ENCODE data around the gene TGOLN2.
A peak's percentile ranks its signal among the peaks of the same experiment; 100 is the strongest.
"Not testable (repeated sequence)": the region's sequence is repeated elsewhere in the genome, so short reads cannot be mapped to it uniquely, and the experiment has no call there.

Gene TGOLN2

GRCh38 chr2:85334928-85335327, 7.1 kb upstream of the TGOLN2 start:
- DNase-seq: no peak

GRCh38 chr2:85333877-85334276, 6.1 kb upstream of the TGOLN2 start:
- DNase-seq: not testable (repeated sequence)

GRCh38 chr2:85330839-85331636, 3.2 kb upstream of the TGOLN2 start:
- DNase-seq: no peak

- not testable (repeated sequence) for DNase-seq
Measured at GRCh38 chr2:85329701-85330100, 1.9 kb upstream of the TGOLN2 start.

GRCh38 chr2:85329181-85329651, 1.4 kb upstream of the TGOLN2 start:
- no peak for DNase-seq

GRCh38 chr2:85327160-85327821, 498 bp downstream of the TGOLN2 start:
- no peak for DNase-seq

GRCh38 chr2:85326406-85327159, 1.2 kb downstream of the TGOLN2 start:
- DNase-seq: peak; percentile 15

GRCh38 chr2:85325466-85325811, 2.4 kb downstream of the TGOLN2 start:
- no peak for DNase-seq

- DNase-seq: no peak
Measured at GRCh38 chr2:85324639-85325465, 2.9 kb downstream of the TGOLN2 start.

GRCh38 chr2:85323988-85324367, 3.8 kb downstream of the TGOLN2 start:
- DNase-seq: not testable (repeated sequence)

GRCh38 chr2:85323351-85323987, 4.3 kb downstream of the TGOLN2 start:
- no peak for DNase-seq

GRCh38 chr2:85319796-85320195, 8.0 kb downstream of the TGOLN2 start:
- DNase-seq: no peak

GRCh38 chr2:85318222-85319074, 9.3 kb downstream of the TGOLN2 start:
- no peak for DNase-seq

GRCh38 chr2:85315921-85316320, 11.9 kb downstream of the TGOLN2 start:
- DNase-seq: not testable (repeated sequence)

- no peak for DNase-seq
Measured at GRCh38 chr2:85314884-85315242, 12.9 kb downstream of the TGOLN2 start.

- DNase-seq: no peak
Measured at GRCh38 chr2:85312404-85312803, 15.4 kb downstream of the TGOLN2 start.

GRCh38 chr2:85310330-85310729, 17.5 kb downstream of the TGOLN2 start:
- DNase-seq: no peak

- no peak for DNase-seq
Measured at GRCh38 chr2:85309699-85310321, 18.0 kb downstream of the TGOLN2 start.

GRCh38 chr2:85308896-85309555, 18.8 kb downstream of the TGOLN2 start:
- peak; percentile 46 for DNase-seq

GRCh38 chr2:85308201-85308600, 19.6 kb downstream of the TGOLN2 start:
- no peak for DNase-seq

All from midbrain (tissue), 1 donor.